H1 (cell line): Measurements from ENCODE around the gene SH3RF2. TPM values are rescaled to one million over a fixed set of nuclear protein-coding genes. Genes with fewer than 3 reads are reported as not detected.

ENCODE experiments used
- CHD2 ChIP-seq: IDR thresholded peaks from 2 replicates; pipeline ENCODE4 v1.6.1; 2012; ENCODE audit warnings: low read length, improper control_type of control experiment
- FOSL1 ChIP-seq: IDR thresholded peaks from 2 replicates; pipeline ENCODE4 v1.6.1; 2011; ENCODE audit warnings: mild to moderate bottlenecking, low read depth, low read length, moderate library complexity; ENCODE audit not compliant: insufficient read depth
- JUN ChIP-seq: IDR thresholded peaks from 2 replicates; pipeline ENCODE4 v1.6.1; 2011; ENCODE audit warnings: low read depth, mild to moderate bottlenecking, improper control_type of control experiment, low read length
- KDM1A ChIP-seq: fragments of 200-600, 300-600 bp; sonication (generic); IDR thresholded peaks from 2 replicates; pipeline ENCODE4 v1.7.1; 2016; ENCODE audit warnings: mild to moderate bottlenecking, low read length, borderline replicate concordance
- PHF8 ChIP-seq: fragments of 200-600 bp; sonication (generic); conservative IDR thresholded peaks from 2 replicates; pipeline ENCODE4 v1.7.1; 2012; ENCODE audit warnings: low read depth, mild to moderate bottlenecking, inconsistent platforms, low read length, moderate library complexity
- SIX5 ChIP-seq: IDR thresholded peaks from 2 replicates; pipeline ENCODE4 v1.6.1; 2011; ENCODE audit warnings: mild to moderate bottlenecking, low read depth, low read length
- polyA plus RNA-seq, 7 experiments: library from polyadenylated mRNA; depleted of rRNA in 3 of 7; stranded (reverse) in 5 of 7; unstranded in 2 of 7; fragments of >200 nt in 5 of 7; fragments of 200-250 nt in 2 of 7; gene quantifications; 1 replicate in 5 of 7; 2 replicates in 1 of 7; 4 replicates in 1 of 7; pipeline versions ENCODE4 v1.2.1 to v1.2.3, GENCODE V29; 2011 to 2013; ENCODE audit warnings: missing spikeins in 2 of 7, mixed read lengths in 2 of 7
- total RNA-seq: library from RNA; stranded (reverse); fragmentation: NEBNext Ultra II Directional; extraction: Animal tissue kit (Norgen Biotek cat#: 25700); gene quantifications from 2 replicates; pipeline ENCODE4 v1.2.1, GENCODE V29; 2021

The SH3RF2 gene
- total and polyA plus RNA-seq, 2 of the 8 experiments (the other 6 are each of a cell fraction or from before 2014, with no cell fraction given), result 0.80 to 0.95 TPM

DNA sequence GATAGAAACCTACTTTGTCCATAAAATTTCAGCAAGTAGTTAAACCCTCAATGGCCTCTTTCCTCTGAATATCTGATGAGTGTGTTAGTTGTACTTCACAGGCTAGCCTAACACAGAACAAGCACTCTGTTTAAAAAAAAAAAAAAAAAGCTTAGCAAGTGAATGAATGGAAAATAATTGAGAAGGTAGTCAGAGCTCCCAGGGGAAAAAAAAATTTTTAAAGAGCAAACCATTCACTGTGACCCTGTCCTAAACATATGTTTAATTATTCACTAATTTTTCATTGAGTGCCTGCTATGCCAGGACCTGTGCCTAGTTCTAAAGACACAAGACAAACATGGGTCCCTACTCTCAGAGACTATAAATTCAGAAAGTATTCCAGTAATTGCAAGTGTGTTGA, 69.3 kb downstream of the SH3RF2 start (continued):
- TF ChIP-seq PHF8 (no peak), KDM1A (no peak), CHD2 (no peak), SIX5 (no peak), JUN (no peak), FOSL1 (no peak)
